Neural cell (in vitro differentiated cells): ENCODE measurements around the gene HTR5A.

Source experiments
- CTCF ChIP-seq: fragments of 450-650 bp; IDR thresholded peaks from 2 replicates; pipeline ENCODE4 v1.5.1; 2014; ENCODE audit warnings: antibody characterized with exemption, mild to moderate bottlenecking, moderate library complexity; ENCODE audit not compliant: poor library complexity, severe bottlenecking
- REST ChIP-seq: IDR thresholded peaks from 2 replicates; pipeline ENCODE4 v1.6.1; 2012; ENCODE audit warnings: borderline replicate concordance

- no peak for TF ChIP-seq CTCF
- no peak for TF ChIP-seq REST
These were observed 37.0 kb downstream of the HTR5A start for GRCh38 chr7:155107126-155107525.
